Loucy (cell line): ENCODE measurements around the gene WASHC3.
"Not testable (repeated sequence)": the region's sequence is repeated elsewhere in the genome, so short reads cannot be mapped to it uniquely, and the experiment has no call there.

Source experiments
- H2AFZ ChIP-seq: fragments of 200-600 bp; sonication (generic); 2 replicates; pipeline ENCODE4 v1.6.0; 2016; ENCODE audit warnings: antibody characterized with exemption, mild to moderate bottlenecking, low read length, moderate library complexity
- H3F3A ChIP-seq: fragments of 200-600 bp; 2 replicates; pipeline ENCODE4 v1.6.0; 2016; ENCODE audit warnings: antibody characterized with exemption, low read depth, mild to moderate bottlenecking
- H3K27me3 ChIP-seq: fragments of 200-600 bp; sonication (generic); 2 replicates; pipeline ENCODE4 v1.6.1; 2014; ENCODE audit warnings: low read length, mild to moderate bottlenecking; ENCODE audit not compliant: insufficient read depth, poor library complexity, severe bottlenecking
- H3K36me3 ChIP-seq: fragments of 200-600 bp; sonication (generic); 2 replicates; pipeline ENCODE4 v1.6.1; 2016; ENCODE audit warnings: low read length; ENCODE audit not compliant: insufficient read depth
- H3K4me1 ChIP-seq: fragments of 200-600 bp; sonication (generic); 2 replicates; pipeline ENCODE4 v1.5.1; 2014; ENCODE audit warnings: low read length, mild to moderate bottlenecking; ENCODE audit not compliant: insufficient read depth, poor library complexity, severe bottlenecking
- H3K4me2 ChIP-seq: fragments of 200-600 bp; sonication (generic); 2 replicates; pipeline ENCODE4 v1.6.0; 2014; ENCODE audit warnings: antibody characterized with exemption, low read length, low read depth, mild to moderate bottlenecking; ENCODE audit not compliant: poor library complexity, severe bottlenecking
- H3K4me3 ChIP-seq: fragments of 200-600 bp; sonication (generic); 2 replicates; pipeline ENCODE4 v1.5.1; 2014; ENCODE audit warnings: low read length, mild to moderate bottlenecking, mixed read lengths; ENCODE audit not compliant: poor library complexity, severe bottlenecking
- H3K79me2 ChIP-seq: fragments of 200-600 bp; sonication (generic); 2 replicates; pipeline ENCODE4 v1.6.1; 2014; ENCODE audit warnings: low read length; ENCODE audit not compliant: insufficient read depth
- H3K9ac ChIP-seq: fragments of 200-600 bp; sonication (generic); 2 replicates; pipeline ENCODE4 v1.6.0; 2014; ENCODE audit warnings: mild to moderate bottlenecking, low read depth, low read length, moderate library complexity; ENCODE audit not compliant: poor library complexity, severe bottlenecking
- H3K9me2 ChIP-seq: fragments of 200-600 bp; sonication (generic); replicated peaks from 2 replicates; pipeline ENCODE4 v1.6.1; 2016; ENCODE audit warnings: low read depth, low read length, mixed read lengths
- H3K9me3 ChIP-seq: fragments of 200-600 bp; sonication (generic); 2 replicates; pipeline ENCODE4 v1.6.1; 2014; ENCODE audit warnings: mild to moderate bottlenecking, antibody characterized with exemption, low read length, low read depth; ENCODE audit not compliant: insufficient read depth
- H4K20me1 ChIP-seq: fragments of 200-600 bp; sonication (generic); 2 replicates; pipeline ENCODE4 v1.6.0; 2014; ENCODE audit warnings: antibody characterized with exemption, low read length, mild to moderate bottlenecking; ENCODE audit not compliant: insufficient read depth, poor library complexity, severe bottlenecking
- CTCF ChIP-seq: fragments of 200-600 bp; sonication (generic); conservative IDR thresholded peaks from 2 replicates; pipeline ENCODE4 v1.5.1; 2014; ENCODE audit warnings: mild to moderate bottlenecking, antibody characterized with exemption, low read length
- EZH2phosphoT487 ChIP-seq: fragments of 200-600 bp; IDR thresholded peaks from 2 replicates; pipeline ENCODE4 v1.6.1; 2018; ENCODE audit warnings: antibody characterized with exemption, mild to moderate bottlenecking, moderate library complexity, borderline replicate concordance

Gene WASHC3

GRCh38 chr12:102093319-102093718, 31.5 kb upstream of the WASHC3 start:
- H3K79me2 ChIP-seq: no peaks in the 10 kb centered on the region
- H3K9ac ChIP-seq: no peak overlapping the region
- no peaks in the 10 kb centered on the region for H3K27me3 ChIP-seq
- TF ChIP-seq EZH2phosphoT487: no peak
- H3K4me3 ChIP-seq: no peak overlapping the region
- H3K4me1 ChIP-seq: no peaks in the 10 kb centered on the region
- no peak overlapping the region for H2AFZ ChIP-seq
- H4K20me1 ChIP-seq: no peaks in the 10 kb centered on the region
- H3K36me3 ChIP-seq: peaks cover 38% of the 10 kb centered on the region
- H3K4me2 ChIP-seq: no peak overlapping the region
- no peaks in the 10 kb centered on the region for H3F3A ChIP-seq
- H3K9me3 ChIP-seq: no peaks in the 10 kb centered on the region
- H3K9me2 ChIP-seq: no peaks in the 10 kb centered on the region

- H3K9me3 ChIP-seq, H3K27me3 ChIP-seq, H2AFZ ChIP-seq, H3K4me1 ChIP-seq, H3K4me2 ChIP-seq, H3F3A ChIP-seq, H4K20me1 ChIP-seq, H3K9ac ChIP-seq, H3K9me2 ChIP-seq, H3K79me2 ChIP-seq, H3K4me3 ChIP-seq: not testable (repeated sequence)
- peaks cover 27% of the 10 kb centered on the region for H3K36me3 ChIP-seq
These were observed 27.5 kb upstream of the WASHC3 start for GRCh38 chr12:102089228-102089835.

- H3K9me3 ChIP-seq: no peaks in the 10 kb centered on the region
- H3K9me2 ChIP-seq: no peaks in the 10 kb centered on the region
- TF ChIP-seq EZH2phosphoT487 (no peak), CTCF (no peak)
- no peak overlapping the region for H2AFZ ChIP-seq
- no peak overlapping the region for H3K4me2 ChIP-seq
- no peaks in the 10 kb centered on the region for H3K27me3 ChIP-seq
- H3K79me2 ChIP-seq: no peaks in the 10 kb centered on the region
- H3K9ac ChIP-seq: no peak overlapping the region
- no peak overlapping the region for H3K4me3 ChIP-seq
- H4K20me1 ChIP-seq: no peaks in the 10 kb centered on the region
- no peaks in the 10 kb centered on the region for H3F3A ChIP-seq
- H3K4me1 ChIP-seq: no peaks in the 10 kb centered on the region
- peaks cover 68% of the 10 kb centered on the region; the same call in 1 of the 2 replicates for H3K36me3 ChIP-seq
These were observed 19.1 kb upstream of the WASHC3 start for GRCh38 chr12:102080842-102081241.

- H3F3A ChIP-seq, H3K79me2 ChIP-seq, H3K4me3 ChIP-seq, H3K9me3 ChIP-seq, H3K4me2 ChIP-seq, H2AFZ ChIP-seq, H3K27me3 ChIP-seq, H3K9ac ChIP-seq, H3K4me1 ChIP-seq, H4K20me1 ChIP-seq, H3K9me2 ChIP-seq: not testable (repeated sequence)
- H3K36me3 ChIP-seq: peaks cover 27% of the 10 kb centered on the region; the same call in 1 of the 2 replicates
These were observed 10.3 kb upstream of the WASHC3 start for GRCh38 chr12:102072092-102072491.
